ENCODE data around the gene LPP.

LPP gene

DNA sequence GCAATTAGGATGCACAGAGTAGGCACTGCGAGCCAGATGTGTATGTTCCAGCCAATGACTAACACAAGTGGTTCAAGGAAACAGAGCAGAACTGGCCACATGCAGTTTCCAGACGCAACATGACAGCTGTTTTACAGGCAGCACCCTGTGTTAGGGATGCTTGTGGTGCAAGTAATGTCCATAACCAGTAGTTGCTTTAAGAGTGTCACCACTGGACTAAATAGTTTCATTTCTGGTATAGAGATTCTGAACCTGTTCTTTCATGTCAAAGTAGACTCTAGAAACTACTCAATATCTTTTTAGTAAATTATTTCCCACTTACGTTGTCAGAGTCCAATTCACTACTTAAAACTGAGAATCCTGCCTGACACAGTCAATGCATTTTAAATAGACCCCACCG, 14.5 kb upstream of the LPP start:
- DNase-seq = no peak

DNA sequence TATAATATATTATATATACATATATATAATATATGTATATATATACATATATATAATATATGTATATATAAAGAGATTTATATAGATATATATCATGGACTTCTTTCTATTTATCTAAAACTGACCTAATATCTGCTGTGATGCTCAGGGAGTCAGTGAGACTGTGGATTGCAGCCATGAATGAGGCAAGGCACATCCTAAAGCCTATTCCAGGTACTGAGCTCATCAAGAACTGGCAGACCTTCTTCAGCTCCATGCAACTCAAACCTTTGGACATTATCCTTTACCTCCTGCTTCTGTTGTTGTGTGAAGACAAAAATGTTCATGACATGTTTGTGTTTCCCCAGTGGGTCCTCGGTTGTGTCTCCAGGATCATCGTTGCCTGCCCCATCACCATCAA, 7.7 kb upstream of the LPP start:
- DNase-seq = no peak

DNA sequence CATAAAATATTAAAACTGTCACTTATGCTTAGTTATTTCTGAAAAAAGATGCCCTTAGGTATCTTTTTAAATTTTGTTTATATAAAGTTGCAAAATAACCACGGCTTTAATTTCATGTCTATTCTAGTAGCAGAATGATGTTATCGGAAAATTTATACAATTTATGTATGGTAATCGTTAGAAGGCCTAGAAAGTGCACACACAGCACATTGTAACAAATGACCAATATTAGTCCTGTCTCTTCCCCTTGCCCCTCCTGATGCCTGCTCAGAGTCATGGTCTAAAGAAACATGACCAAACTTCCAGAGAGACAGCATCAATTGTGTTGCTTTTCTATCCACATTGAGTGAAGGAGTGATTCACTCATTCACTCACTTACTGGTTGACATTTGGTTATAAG, 6.2 kb upstream of the LPP start:
- no peak for DNase-seq

GRCh38 chr3:188148318-188148717, 5.6 kb upstream of the LPP start:
- DNase-seq = no peak

- DNase-seq = no peak
Measured at GRCh38 chr3:188149587-188149986, 4.4 kb upstream of the LPP start.

DNA sequence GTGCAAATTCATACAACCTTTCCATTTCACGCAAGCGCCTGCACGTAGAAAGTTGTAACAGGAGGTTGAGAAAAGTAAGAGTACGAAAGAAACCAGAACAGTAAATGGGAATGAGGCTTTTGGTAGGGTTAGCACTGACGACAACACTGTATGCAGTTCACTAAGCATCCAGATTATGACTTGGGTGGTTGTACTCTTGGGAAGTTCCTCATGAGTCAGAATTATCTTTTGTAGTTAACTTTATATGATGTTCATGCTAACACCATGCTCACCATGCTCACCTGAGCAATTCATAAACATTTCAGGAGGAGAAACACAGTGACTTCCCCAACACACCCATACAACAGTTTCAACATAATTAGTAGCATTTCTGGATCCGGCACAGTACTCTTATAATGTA, 3.0 kb upstream of the LPP start:
- no peak for DNase-seq

- DNase-seq = no peak
Measured at GRCh38 chr3:188151438-188151837, 2.5 kb upstream of the LPP start.

GRCh38 chr3:188152660-188153436, 1.1 kb upstream of the LPP start:
- DNase-seq = peak; percentile 68

- peak; percentile 76 for DNase-seq
Measured at GRCh38 chr3:188153437-188154013, 432 bp upstream of the LPP start.

GRCh38 chr3:188154809-188155574, 1.0 kb downstream of the LPP start:
- DNase-seq = no peak

- DNase-seq = no peak
Measured at GRCh38 chr3:188156056-188156455, 2.1 kb downstream of the LPP start.

- DNase-seq = no peak
Measured at GRCh38 chr3:188157407-188157806, 3.5 kb downstream of the LPP start.

DNA sequence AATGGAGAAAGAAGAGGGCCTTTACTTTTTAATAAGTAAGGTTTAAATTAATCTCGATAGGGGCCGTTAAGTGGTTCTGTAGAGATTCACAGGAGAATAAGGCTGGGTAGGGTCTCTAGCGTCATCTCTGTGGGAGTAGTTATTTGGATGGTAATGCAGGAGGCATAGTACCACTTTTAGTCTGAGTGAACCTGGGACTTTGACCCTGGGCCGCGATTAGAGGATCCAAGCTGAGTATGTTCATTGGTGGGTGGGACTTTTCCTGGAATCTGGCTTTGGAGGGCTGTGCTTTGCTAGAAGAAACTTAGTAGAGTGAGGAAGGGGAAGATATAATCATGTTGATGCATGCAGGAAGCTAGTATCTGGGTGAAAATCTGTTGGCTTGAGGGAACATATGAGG, 4.0 kb downstream of the LPP start:
- DNase-seq = no peak

- DNase-seq = no peak
Measured at GRCh38 chr3:188158731-188159310, 4.9 kb downstream of the LPP start.

DNA sequence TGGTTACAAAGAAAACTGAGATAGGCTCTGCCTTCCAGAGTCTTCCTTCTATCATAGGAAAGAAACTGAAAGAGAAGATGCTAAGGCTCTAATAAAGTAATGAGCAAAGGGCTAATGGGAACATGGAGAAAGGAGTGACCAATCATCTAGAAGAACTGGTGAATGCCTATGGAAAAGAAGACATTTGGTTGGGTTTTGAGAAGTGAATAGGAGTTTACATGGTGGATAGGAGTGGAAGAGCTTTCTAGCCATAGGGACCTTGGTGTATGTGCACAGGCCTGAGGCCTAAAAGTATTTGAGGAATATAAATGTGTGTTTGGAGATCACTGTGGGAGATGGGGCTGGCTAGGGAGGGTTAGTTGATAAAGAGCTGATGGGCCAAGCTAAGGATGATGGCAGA, 6.8 kb downstream of the LPP start:
- no peak for DNase-seq

GRCh38 chr3:188164248-188164687, 10.3 kb downstream of the LPP start:
- peak; percentile 15 for DNase-seq

DNA sequence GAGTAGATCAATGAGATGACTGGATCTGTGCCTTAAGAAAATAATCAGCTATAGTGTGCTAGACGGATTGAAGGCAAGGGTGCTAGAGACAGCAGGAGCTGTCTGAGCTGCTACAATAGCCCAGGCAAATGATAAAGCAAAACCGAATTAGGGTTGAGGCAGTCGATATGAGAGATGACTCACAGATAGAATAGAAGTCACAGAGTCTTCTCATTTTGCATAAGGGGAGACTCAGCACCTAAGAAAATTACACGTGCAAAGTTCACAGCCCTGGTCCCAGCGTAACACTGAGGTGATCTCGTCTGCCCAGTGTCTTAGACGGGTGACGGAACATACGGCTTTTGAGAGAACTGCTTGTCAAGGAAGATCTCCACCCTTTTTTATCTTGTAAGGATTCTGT, 11.6 kb downstream of the LPP start:
- DNase-seq = no peak

GRCh38 chr3:188166441-188166840, 12.5 kb downstream of the LPP start:
- DNase-seq = no peak

DNA sequence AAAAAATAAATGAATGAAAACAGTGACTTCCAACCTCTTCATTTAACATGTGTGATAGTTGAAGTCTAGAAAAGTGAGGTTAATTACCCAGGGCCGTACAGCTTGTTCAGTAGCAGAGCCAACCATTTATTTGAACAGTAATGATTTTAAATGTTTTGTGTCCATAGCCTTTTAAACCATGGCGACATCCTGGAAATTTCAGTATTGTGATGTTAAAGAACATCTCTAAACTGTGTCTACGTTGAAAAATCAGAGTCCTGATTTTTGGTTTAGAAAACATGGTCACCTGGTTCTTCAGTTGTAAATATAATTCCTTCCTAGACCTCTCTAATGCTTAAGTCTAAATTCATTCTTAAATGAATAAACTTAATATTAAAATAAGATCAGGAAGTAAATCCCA, 14.2 kb downstream of the LPP start:
- no peak for DNase-seq

DNA sequence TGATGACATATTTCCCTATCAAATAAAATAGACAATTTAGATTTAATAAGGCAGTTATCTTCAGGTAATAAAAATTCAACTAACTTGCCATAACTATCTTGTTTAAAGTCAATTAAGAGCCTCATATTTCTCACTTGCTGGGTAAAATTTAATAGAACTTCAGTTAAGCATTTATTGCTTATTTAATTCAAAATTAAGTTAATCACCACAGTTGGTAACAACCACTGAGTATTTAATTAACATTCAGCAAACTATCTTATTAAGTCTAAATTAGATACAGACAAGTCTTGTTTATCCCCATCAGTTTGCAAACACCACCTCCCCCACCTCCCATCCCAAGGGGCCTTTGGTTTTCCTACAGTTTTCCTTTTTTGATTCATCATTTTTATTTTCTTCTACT, 14.7 kb downstream of the LPP start:
- DNase-seq = no peak

- DNase-seq = no peak
Measured at GRCh38 chr3:188169830-188170455, 16.0 kb downstream of the LPP start.

DNA sequence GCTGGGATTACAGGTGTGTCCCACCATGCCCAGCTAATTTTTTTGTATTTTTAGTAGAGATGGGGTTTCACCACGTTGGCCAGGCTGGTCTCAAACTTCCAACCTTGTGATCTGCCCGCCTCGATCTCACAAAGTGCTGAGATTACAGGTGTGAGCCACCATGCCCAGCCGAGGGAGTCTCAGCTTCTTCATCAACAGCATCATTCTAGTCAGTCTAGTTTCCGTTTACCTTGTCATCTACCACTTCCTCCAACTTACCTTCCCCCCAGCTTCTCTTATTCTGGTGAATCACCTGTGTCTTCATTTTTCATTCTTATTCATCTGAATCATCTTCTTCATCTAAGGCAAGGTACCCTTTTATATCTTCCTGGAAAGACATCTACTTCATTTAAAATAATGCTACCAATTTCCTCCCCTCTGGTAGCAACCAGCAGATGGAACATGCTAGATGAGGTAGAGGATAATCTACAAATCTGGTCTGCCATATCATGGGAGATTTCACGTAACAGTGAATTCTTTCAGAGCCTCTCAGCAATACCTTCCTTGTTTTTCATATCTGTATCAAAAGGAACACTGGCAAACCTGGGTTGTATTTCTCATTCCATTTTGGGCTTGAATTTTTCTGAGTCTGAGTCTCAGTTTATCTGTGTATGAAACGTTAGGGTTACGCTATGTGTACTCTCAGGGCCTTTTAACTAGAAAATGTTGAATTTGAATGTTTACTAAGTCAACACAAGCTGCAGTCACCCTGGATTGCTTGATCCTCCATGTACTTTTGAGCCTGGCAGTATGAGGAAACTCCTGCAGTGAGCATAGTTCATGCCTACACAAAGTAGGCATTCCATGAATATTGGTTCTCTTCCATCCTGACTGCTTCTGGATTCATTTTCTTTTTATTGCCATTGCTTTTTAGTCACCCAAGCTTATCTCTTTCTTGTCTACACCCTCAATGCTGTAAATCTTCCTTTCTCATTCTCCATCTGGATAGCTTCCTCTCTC, 16.8 kb downstream of the LPP start:
- no peak for DNase-seq
